ENCODE measurements around the gene ALDH3B2.
"Not testable (repeated sequence)": the region's sequence is repeated elsewhere in the genome, so short reads cannot be mapped to it uniquely, and the experiment has no call there.

GRCh38 chr11:67621928-67622327, 52.5 kb downstream of the ALDH3B2 start:
- TF ChIP-seq REST (IDR thresholded peaks at IDR 0.05; ENCODE audit: insufficient read depth in 1 of 2, low read depth in 2 of 2, low read length in 1 of 2); SIN3A (IDR thresholded peaks at IDR 0.05; ENCODE audit: borderline replicate concordance, insufficient read depth, low read depth, low read length); CTCF (IDR thresholded peaks at IDR 0.05): not testable (repeated sequence)

Measured in Panc1 (cell line).